Activated CD8-positive, alpha-beta memory T cell treated with anti-CD3 and anti-CD28 coated beads for 36 hours (primary cell): ENCODE results near the gene ZNF853. TPM values are rescaled to one million over a fixed set of nuclear protein-coding genes. Genes with fewer than 3 reads are reported as not detected.
"Not testable (repeated sequence)": the region's sequence is repeated elsewhere in the genome, so short reads cannot be mapped to it uniquely, and the experiment has no call there.

ENCODE experiments used
- CTCF ChIA-PET: fragments of 350-600 bp; sonication (Branson Sonifier 250); formaldehyde crosslinking; loops from one replicate; lab custom pipeline; 2021; ENCODE audit warnings: antibody characterized with exemption; lab: Charles Lee
- POLR2A ChIA-PET: fragments of 350-600 bp; sonication (Branson Sonifier 250); formaldehyde crosslinking; loops from one replicate; lab custom pipeline; 2021; ENCODE audit warnings: antibody characterized with exemption; lab: Charles Lee
- total RNA-seq, 2 experiments: library from RNA; stranded (reverse); gene quantifications; one replicate each; pipeline ENCODE4 v1.2.3, GENCODE V29; 2021

The ZNF853 gene
- total RNA-seq, 2 experiments from 2014 or later = 3.4 to 3.9 TPM

DNA sequence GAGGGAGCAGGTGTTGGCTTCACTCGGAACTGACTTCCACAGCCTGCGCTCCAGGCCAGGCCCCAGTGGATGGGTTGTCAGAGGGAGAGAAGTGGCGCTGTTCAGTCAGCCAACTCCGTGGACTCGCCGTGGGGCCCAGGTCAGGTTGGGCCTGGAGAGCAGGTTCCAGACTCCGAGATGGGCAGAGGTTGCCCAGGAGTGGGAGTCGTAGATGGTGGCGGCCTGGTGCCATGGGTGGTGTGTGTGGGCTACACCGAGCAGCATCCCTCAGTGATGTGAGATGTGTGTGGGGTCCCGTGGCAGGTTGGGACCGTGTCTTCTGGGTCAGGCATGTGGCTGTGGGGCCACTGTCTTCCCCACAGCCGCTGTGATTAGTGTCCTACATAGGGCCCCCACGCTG lies 32.1 kb downstream of the ZNF853 start:
- ChIA-PET CTCF (no interaction called here), POLR2A (no interaction called here)

GRCh38 chr7:6648066-6648814 lies 32.8 kb downstream of the ZNF853 start:
- CTCF ChIA-PET = interaction anchor here (0.6 kb wide), 1 partner anchor 1490 kb away, joined by 4 read pairs; no protein-coding TSS in a partner anchor
- POLR2A ChIA-PET = no interaction called here

- POLR2A ChIA-PET = no interaction called here
- CTCF ChIA-PET = interaction anchor here (0.6 kb wide), 1 partner anchor 1491 kb away, joined by 4 read pairs; no protein-coding TSS in a partner anchor
Observed at GRCh38 chr7:6648815-6649104, 33.4 kb downstream of the ZNF853 start.

DNA sequence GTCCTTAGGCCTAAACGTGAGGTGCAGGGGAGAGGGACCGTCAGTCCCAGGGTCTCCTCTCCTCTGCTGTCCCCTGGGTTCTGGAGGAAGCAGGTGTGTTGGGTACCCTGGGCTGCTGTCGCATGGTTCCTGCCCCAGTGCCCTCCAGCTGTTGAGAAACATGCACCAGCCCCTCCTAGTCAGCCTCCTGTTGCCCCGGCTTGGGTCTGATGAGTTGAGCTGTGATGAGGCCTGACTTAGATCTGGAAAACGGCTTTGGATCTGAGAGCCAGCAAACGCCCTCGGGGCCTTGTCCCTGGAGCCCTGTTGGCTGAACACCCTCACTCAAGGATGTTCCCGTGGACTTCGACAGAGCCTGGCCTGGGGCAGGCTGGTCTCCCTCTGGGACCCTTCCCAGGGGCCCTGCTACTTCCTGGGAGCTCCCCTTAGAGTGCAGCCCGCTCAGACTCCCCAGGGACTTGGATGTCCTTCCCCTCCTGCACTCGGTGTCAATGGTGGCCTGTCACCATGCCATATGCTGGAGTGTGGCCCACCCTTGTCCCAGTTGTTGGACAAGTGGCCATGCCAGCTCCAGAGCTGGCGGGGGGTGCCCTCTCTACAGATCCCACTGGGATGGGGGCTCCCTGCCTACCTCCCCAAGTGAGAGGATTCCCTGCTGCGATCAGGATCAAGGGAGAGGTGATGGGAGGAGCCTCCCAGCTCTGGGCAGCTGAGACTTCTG lies 34.0 kb downstream of the ZNF853 start:
- POLR2A ChIA-PET = no interaction called here
- CTCF ChIA-PET = no interaction called here

DNA sequence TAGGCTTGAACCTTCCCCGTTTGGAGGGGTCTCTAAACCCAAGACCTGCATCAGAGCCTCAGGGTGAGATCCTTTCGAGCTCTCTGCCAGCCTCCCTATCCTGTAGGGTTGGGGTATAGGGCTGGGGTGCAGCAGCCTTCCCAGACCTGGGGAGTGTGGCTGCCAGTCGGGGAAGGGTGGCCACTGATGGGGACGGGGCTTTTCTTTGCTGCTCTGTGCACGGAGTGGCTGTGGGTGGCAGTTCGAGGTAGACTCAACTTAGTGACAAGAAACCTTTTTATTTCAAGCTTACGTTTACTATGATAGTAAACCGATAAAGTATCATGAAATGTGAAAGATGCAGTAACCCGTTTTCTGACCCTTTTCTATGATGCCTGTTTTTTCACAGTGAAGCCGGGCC lies 34.7 kb downstream of the ZNF853 start:
- ChIA-PET POLR2A (no interaction called here), CTCF (no interaction called here)

DNA sequence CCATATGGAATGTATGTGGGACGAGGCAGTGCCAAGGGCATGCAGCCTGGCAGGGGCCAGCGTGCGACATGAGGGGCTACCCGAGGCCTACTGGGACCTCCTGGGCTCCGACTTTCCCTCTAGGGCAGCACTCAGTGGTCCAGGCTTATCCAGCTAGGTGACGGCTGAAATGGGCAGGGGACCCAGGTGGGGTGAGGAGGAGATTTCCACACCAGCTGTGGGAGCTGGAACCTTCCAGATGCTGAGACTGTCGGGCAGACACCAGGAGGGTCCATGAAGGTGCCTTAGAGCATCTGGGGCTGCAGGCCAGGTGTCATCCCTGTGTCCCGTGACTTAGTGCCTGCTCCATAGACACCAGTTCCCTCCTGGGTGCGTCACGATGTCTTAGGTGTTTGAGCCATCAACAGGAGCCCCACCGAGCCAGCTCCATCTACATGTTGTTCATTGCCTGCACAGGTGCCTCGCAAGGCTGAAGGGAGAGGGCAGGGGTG lies 35.2 kb downstream of the ZNF853 start:
- ChIA-PET POLR2A (no interaction called here), CTCF (interaction anchor here (0.6 kb wide), 1 partner anchor 52 kb away, joined by 3 read pairs; no protein-coding TSS in a partner anchor)

DNA sequence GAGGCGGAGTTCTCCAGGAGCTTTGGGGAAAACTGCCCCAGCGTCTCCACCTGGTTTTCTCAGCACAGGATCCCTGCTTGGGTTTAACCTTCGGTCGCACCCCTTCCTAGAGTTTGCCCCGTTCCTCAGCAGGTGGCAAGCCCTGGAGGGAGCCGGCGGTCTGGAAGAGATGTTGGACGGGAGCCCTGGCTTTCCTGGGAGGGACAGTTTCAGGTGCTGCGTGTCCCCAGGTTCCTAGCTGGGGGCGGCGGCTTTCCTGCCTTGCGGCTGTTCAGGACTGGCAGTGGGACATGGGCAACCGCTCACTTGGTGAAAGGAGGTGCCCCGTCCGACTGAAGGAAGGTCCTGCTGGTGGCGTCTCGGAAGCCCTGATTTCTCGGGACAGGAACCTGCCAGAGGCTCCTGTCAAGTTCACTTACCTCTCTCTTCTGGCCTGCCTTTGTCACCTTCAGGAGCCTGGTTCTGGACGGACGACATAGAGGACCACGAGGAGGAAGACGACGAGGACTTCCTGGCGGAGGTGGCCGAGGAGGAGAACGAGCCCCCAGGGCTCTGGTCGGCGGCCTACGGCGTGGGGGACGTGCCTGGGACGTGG lies 36.5 kb downstream of the ZNF853 start:
- POLR2A ChIA-PET = no interaction called here

DNA sequence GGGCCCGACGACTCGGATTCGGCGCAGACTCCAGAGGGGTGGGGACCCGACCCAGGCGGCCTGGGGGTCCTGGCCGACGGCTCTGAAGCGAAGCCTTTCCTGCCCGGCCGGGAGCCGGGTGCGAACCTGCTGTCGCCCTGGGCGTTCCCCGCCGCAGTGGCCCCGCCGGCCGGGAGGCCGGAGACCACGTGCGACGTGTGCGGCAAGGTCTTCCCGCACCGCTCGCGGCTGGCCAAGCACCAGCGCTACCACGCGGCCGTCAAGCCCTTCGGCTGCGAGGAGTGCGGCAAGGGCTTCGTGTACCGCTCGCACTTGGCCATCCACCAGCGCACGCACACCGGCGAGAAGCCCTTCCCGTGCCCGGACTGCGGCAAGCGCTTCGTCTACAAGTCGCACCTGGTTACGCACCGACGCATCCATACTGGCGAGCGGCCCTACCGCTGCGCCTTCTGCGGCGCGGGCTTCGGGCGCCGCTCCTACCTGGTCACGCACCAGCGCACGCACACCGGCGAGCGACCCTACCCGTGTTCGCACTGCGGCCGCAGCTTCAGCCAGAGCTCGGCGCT lies 37.1 kb downstream of the ZNF853 start:
- CTCF ChIA-PET = interaction anchor here (0.6 kb wide), 1 partner anchor 69 kb away, joined by 4 read pairs; no protein-coding TSS in a partner anchor

More for the DNA sequence above, 36.5 kb downstream of the ZNF853 start:
- CTCF ChIA-PET = no interaction called here

GRCh38 chr7:6653071-6654003 lies 37.9 kb downstream of the ZNF853 start:
- POLR2A ChIA-PET = no interaction called here
- CTCF ChIA-PET = interaction anchor here (0.6 kb wide), 1 partner anchor 68 kb away, joined by 4 read pairs; no protein-coding TSS in a partner anchor

More for the DNA sequence above, 37.1 kb downstream of the ZNF853 start:
- POLR2A ChIA-PET = no interaction called here

DNA sequence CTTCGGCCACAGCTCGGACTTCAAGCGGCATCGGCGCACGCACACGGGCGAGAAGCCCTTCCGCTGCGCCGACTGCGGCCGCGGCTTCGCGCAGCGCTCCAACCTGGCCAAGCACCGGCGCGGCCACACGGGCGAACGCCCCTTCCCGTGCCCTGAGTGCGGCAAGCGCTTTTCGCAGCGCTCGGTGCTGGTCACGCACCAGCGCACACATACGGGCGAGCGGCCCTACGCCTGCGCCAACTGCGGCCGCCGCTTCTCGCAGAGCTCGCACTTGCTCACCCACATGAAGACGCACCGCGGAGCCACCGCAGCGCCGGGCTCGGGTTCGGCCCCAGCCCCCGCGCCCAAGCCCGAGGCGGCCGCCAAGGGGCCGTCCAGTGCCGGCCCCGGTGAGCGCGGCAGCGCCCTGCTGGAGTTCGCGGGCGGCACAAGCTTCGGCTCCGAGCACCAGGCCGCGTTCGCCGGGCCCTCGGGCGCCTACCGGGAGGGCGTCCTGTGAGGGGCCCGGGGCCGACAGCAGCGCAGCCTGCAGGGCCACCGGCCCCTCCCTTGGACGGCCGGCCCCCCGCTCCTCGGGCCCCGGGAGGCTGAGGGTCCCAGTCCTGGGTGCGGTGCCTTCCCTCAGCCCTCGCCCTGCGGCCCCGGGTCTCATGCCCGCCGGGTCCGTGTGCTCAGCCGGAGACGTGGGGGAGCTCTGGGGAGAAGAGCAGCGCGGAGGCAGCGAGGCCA lies 38.9 kb downstream of the ZNF853 start:
- ChIA-PET CTCF (no interaction called here), POLR2A (no interaction called here)

DNA sequence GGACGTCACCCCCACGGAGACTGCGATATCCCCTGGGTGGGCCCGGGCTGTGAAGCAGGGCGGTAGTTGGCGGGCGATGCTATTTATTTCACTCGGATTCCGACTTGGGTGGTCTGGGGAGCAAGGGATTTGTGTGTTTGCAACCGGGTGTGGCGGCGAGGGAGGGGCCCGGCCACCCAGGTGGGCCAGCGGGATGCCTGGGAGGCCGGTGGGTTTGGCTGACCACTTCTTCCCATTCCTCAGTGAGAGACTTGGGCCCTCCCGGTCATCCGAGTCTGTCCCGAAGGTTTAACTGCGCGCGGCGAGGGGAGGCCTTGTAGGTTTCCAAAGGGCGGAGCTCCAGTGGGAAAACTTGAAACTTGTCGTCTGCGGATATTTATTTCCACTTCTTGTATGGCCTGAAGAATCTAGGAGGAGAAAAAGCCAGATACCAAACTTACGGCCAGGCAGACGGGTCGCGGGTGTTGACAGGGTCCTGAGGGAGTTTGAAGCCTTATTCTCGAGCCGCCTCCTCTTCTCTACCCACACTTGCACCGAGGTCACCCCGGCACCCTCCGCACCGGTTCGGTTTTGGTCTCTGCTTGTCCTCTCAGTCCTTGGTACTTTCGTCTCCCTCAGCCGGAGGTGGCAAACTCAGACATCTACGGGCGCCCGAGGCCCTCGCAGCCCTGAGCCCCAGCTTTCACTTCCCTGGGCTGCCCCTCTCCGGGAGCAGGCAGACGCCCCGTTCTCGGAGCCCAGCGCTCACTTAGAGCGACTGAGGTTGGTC lies 39.6 kb downstream of the ZNF853 start:
- POLR2A ChIA-PET = no interaction called here

DNA sequence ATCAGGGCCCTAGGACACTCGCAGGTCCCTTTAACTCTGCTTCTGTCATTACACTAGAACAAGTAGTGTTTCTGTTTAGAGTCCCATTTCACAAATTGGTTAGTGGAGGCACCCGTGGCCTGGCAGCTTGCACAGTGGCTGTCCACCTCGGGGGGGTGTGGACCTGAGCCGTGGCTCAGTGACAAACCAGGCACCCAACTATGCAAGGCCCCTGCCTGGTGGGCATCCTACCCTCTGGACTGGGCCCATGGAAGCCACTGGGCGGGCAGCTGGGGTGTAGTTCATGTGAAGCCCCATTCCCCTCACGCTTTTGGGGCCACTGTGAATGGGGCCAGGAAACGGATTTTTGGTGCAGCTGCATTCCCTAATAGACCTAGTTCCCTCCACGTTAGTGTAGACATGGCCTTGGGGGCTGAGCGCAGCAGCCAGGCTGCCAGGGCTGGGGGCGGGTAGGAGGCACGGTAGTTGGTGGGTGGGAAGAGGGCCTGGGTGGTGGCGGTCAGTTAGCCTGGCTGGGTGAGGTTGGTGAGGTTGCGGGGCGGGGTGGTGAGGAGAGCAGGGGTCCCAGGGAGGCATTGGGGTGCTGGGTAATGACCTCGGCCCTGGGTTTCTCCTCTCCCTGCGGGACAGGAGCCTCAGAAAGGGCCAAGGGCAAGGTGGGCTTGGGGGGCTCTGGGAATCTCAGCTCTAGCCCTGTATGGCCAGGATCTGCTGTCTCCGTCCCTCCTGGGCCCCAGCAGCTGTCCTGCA lies 40.4 kb downstream of the ZNF853 start:
- ChIA-PET POLR2A (no interaction called here), CTCF (no interaction called here)

More for the DNA sequence above, 39.6 kb downstream of the ZNF853 start:
- CTCF ChIA-PET = no interaction called here

- ChIA-PET CTCF (interaction anchor here (0.7 kb wide), 1 partner anchor 24 kb away, joined by 3 read pairs; no protein-coding TSS in a partner anchor), POLR2A (no interaction called here)
Observed at GRCh38 chr7:6656413-6656812, 41.0 kb downstream of the ZNF853 start.

GRCh38 chr7:6658618-6659345 lies 43.4 kb downstream of the ZNF853 start:
- ChIA-PET POLR2A (no interaction called here), CTCF (interaction anchor here (0.5 kb wide), 1 partner anchor 1506 kb away, joined by 3 read pairs; no protein-coding TSS in a partner anchor)

DNA sequence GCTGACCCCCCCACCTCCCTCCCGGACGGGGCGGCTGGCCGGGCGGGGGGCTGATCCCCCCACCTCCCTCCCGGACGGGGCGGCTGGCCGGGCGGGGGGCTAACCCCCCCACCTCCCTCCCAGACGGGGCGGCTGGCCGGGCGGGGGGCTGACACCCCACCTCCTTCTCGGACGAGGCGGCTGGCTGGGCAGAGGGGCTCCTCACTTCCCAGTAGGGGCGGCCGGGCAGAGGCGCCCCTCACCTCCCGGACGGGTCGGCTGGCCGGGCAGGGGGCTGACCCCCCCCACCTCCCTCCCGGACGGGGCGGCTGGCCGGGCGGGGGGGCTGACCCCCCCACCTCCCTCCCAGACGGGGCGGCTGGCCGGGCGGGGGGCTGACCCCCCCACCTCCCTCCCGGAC lies 55.4 kb downstream of the ZNF853 start:
- POLR2A ChIA-PET, CTCF ChIA-PET: not testable (repeated sequence)
